Activated B cell treated with CpG ODN at 0.5 μM for 24 hours (primary cell): ENCODE results near the gene DCAKD. TPM values are rescaled to one million over a fixed set of nuclear protein-coding genes. Genes with fewer than 3 reads are reported as not detected.
A peak's percentile ranks its signal among the peaks of the same experiment; 100 is the strongest.

Experiments used
- ATAC-seq: fragments of 200-7000 bp; cut with Tn5 transposase; one replicate; pipeline ENCODE4 v1.10.0; 2021; ENCODE audit warnings: low read depth, mild to moderate bottlenecking, moderate library complexity
- CTCF ChIA-PET: fragments of 350-600 bp; sonication (Branson Sonifier 250); formaldehyde crosslinking; loops from one replicate; lab custom pipeline; 2021; ENCODE audit warnings: antibody characterized with exemption; lab: Charles Lee
- POLR2A ChIA-PET: fragments of 350-600 bp; sonication (Branson Sonifier 250); formaldehyde crosslinking; loops from one replicate; lab custom pipeline; 2021; ENCODE audit warnings: antibody characterized with exemption; lab: Charles Lee
- DNase-seq: peaks from one replicate; pipeline ENCODE4 v3.0.0; 2022
- H3K27ac Mint-ChIP-seq: one replicate; pipeline ENCODE4 v1.8.0; 2020; ENCODE audit warnings: mixed read lengths
- H3K27me3 Mint-ChIP-seq: one replicate; pipeline ENCODE4 v1.8.0; 2021; ENCODE audit warnings: mixed read lengths
- H3K36me3 Mint-ChIP-seq: one replicate; pipeline ENCODE4 v1.8.0; 2021; ENCODE audit warnings: low read depth, mixed read lengths
- H3K4me1 Mint-ChIP-seq: one replicate; pipeline ENCODE4 v1.8.0; 2021; ENCODE audit warnings: mixed read lengths
- H3K4me3 Mint-ChIP-seq: one replicate; pipeline ENCODE4 v1.8.0; 2020; ENCODE audit warnings: mild to moderate bottlenecking, mixed read lengths
- H3K9me3 Mint-ChIP-seq: one replicate; pipeline ENCODE4 v1.8.0; 2020; ENCODE audit warnings: mixed read lengths
- intact Hi-C: fragments of 100-400 bp; cut with micrococcal nuclease; formaldehyde crosslinking; loops from one replicate; pipeline ENCODE4 v1.15.1; 2024
- total RNA-seq: library from RNA; stranded (reverse); gene quantifications from 2 replicates; pipeline ENCODE4 v1.2.3, GENCODE V29; 2022
- TF ChIP-seq, protein P1 (sequence below): fragments of 200-600 bp; IDR thresholded peaks from one replicate; pipeline ENCODE4 v1.8.0; 2022; ENCODE audit warnings: antibody characterized with exemption, mild to moderate bottlenecking

DCAKD gene
- total RNA-seq, 1 donor from 2014 or later: 15.6 TPM

DNA sequence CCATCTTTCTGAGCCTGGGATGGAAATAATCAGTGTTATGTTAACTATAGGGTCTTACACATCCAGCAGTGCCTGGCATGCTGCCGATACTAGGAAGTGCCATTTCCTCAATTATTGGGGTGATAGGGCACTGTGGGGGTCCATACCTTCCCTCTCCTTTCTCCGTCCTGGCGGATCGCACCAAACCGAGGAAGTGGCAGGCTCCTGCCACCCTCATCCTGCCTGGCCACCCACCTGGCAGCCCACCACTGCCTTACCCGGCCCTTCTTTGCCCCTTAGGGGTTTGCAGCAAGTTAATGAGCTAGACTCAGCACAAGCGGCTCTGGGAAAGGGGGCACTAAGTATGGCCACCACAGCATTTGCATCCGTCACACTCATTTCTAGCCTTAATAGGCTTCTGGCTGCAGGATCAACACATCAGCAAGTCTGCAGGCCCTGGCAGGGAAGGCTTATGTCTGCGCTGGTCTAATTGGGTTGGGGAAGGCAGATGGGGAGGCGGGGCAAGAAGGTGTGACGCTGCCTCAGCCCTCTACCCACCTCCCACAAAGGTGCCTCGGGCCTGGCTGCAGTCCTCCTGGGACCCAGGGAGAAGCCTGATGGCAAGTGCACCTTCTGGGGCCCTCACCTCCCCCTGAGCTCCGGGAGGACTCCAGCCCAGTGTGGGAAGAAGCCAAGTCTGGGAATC is 28.6 kb downstream of the DCAKD start:
- ChIA-PET POLR2A (interaction anchor here (0.6 to 1.3 kb wide), 3 partner anchors 102 to 129 kb away, joined by 3 to 6 read pairs (median 4); no protein-coding TSS in a partner anchor), CTCF (interaction anchor here (0.6 to 4.0 kb wide), 10 partner anchors 15 to 246 kb away, joined by 3 to 30 read pairs (median 4); partner anchors contain the start of gene EFTUD2)
- peaks cover 32% of the 10 kb centered on the region for H3K27me3 Mint-ChIP-seq
- no peak overlapping the region for H3K27ac Mint-ChIP-seq
- peaks cover 32% of the 10 kb centered on the region for H3K4me1 Mint-ChIP-seq
- TF ChIP-seq, protein P1, sequence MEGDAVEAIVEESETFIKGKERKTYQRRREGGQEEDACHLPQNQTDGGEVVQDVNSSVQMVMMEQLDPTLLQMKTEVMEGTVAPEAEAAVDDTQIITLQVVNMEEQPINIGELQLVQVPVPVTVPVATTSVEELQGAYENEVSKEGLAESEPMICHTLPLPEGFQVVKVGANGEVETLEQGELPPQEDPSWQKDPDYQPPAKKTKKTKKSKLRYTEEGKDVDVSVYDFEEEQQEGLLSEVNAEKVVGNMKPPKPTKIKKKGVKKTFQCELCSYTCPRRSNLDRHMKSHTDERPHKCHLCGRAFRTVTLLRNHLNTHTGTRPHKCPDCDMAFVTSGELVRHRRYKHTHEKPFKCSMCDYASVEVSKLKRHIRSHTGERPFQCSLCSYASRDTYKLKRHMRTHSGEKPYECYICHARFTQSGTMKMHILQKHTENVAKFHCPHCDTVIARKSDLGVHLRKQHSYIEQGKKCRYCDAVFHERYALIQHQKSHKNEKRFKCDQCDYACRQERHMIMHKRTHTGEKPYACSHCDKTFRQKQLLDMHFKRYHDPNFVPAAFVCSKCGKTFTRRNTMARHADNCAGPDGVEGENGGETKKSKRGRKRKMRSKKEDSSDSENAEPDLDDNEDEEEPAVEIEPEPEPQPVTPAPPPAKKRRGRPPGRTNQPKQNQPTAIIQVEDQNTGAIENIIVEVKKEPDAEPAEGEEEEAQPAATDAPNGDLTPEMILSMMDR: no peak
- no peak overlapping the region for H3K4me3 Mint-ChIP-seq
- intact Hi-C loops: loop anchor here (1.0 to 5.0 kb wide), 3 partner anchors 55 to 243 kb away; partner anchors contain the start of gene C1QL1
- DNase-seq (no peak), ATAC-seq (peak; percentile 38)
- H3K36me3 Mint-ChIP-seq: peaks cover 8% of the 10 kb centered on the region
- H3K9me3 Mint-ChIP-seq: no peaks in the 10 kb centered on the region

DNA sequence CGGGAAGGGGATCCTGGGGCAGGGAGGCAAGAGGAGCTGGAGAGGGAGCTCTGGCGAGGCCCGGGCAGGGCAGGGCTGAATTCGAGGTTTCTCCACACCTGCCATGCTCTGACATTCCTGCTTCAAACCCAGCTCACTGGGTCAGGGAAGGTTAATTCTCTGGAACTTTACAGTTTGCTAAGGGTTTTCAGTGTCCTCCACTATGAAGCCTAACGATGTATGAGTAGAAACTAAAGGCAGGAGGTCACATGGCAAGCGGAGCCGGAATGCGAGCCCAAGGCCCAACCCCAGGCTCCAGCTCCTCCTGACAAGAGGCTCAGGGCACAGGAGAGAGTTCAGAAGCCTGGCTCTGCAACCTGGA is 29.2 kb downstream of the DCAKD start:
- no peak overlapping the region for H3K4me3 Mint-ChIP-seq
- POLR2A ChIA-PET: interaction anchor here (1.0 to 1.3 kb wide), 2 partner anchors 101 to 129 kb away, joined by 3 to 4 read pairs; no protein-coding TSS in a partner anchor

DNA sequence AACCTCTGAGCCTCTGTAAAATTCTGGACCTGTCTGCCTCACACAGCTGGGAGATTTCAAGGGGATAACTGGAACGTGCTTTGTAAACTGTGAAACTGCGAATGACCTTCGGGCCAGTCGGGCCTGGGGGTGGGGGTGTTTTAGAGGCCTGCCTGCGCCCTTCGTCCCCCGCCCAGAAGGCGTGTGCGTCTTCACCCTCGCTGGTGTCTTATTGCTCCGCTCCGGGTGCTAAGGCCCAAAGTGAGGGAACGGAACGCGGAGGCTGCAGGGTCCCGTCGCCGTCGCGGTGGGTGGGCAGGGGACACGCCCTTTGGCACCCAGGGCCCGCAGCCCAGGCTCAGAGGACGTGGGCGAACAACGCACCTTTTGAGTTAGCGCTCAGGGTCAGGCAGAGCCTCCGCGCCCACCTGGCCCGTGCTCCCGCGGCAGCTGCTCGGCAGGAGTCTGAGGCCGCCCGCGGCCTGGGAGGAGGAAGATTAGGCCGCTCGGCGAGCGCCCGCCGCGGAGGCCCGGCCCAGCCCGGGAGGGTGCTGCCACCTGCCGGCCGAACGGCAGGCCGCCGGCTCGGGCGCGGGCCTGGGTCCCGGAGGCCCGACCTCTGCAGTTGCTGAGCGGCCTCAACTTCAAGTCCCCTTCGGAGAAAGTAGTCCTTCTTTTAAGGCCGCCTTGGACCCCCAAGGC is 29.7 kb downstream of the DCAKD start:
- ATAC-seq: peak; percentile 86
- no peak overlapping the region for H3K27ac Mint-ChIP-seq

More for the DNA sequence above, 29.2 kb downstream of the DCAKD start:
- ATAC-seq: no peak
- peaks cover 32% of the 10 kb centered on the region for H3K4me1 Mint-ChIP-seq
- no peak for DNase-seq
- TF ChIP-seq, protein P1: no peak
- H3K27ac Mint-ChIP-seq: no peak overlapping the region
- H3K36me3 Mint-ChIP-seq: peaks cover 8% of the 10 kb centered on the region
- H3K9me3 Mint-ChIP-seq: no peaks in the 10 kb centered on the region
- H3K27me3 Mint-ChIP-seq: peaks cover 35% of the 10 kb centered on the region
- intact Hi-C loops: loop anchor here (1.0 to 5.0 kb wide), 3 partner anchors 55 to 243 kb away; partner anchors contain the start of gene C1QL1
- CTCF ChIA-PET: interaction anchor here (0.6 to 4.0 kb wide), 10 partner anchors 15 to 245 kb away, joined by 3 to 30 read pairs (median 4); partner anchors contain the start of gene EFTUD2

DNA sequence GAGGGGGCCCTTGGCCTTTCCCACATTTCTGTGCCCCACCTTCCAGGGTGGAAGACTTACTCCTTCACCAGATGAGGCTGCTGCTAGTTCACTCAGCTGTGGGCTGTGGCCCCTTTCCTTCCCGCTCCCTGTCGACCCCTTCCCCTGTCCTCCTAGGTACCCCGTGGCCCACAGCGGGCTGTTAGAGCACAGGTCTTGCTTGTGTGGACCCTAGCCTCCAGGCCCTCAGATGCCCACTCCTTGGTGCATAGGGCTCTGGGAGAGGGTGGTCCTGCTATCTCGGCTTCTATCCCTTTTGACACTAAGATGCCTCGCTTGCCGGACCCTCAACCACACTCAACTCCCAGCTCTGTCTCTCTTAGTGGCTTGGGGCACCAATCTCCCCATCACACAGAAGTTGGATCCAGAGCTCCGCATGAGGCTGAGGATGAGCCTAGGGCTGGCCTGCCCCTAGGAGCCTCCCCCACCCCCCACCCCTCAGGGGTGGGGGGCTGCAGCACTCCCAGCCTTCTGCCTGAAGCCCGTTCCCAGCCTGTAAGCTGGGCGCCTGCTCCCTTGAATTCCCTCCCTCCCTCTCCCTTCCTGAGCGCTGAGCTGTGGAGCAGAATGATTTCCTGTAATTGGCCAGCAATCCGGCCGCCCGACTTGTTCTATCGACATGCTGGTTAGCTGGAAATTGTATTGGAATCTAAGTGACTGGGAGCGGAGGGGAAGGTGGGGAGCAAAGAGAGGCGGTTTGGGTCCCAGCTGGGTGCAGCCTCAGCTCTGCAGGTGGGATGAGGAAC is 30.9 kb downstream of the DCAKD start:
- H3K4me1 Mint-ChIP-seq: peaks cover 32% of the 10 kb centered on the region
- intact Hi-C loops: loop anchor here (5.0 kb wide), 1 partner anchor 53 kb away; the partner anchor contains the start of gene C1QL1
- ChIA-PET POLR2A (interaction anchor here (0.6 to 1.2 kb wide), 3 partner anchors 30 to 70 kb away, joined by 3 to 4 read pairs (median 3); partner anchors contain the start of gene NMT1), CTCF (interaction anchor here (1.2 to 4.0 kb wide), 5 partner anchors 18 to 245 kb away, joined by 3 to 30 read pairs (median 6); no protein-coding TSS in a partner anchor)
- no peak for DNase-seq
- H3K36me3 Mint-ChIP-seq: peaks cover 5% of the 10 kb centered on the region
- no peak overlapping the region for H3K27ac Mint-ChIP-seq
- no peak for ATAC-seq
- no peak overlapping the region for H3K4me3 Mint-ChIP-seq
- peaks cover 42% of the 10 kb centered on the region for H3K27me3 Mint-ChIP-seq
- H3K9me3 Mint-ChIP-seq: no peaks in the 10 kb centered on the region
- TF ChIP-seq, protein P1: no peak

More for the DNA sequence above, 29.7 kb downstream of the DCAKD start:
- peak; percentile 65 for DNase-seq
- H3K4me3 Mint-ChIP-seq: peak overlapping the region; percentile 39
- intact Hi-C loops: loop anchor here (1.0 to 5.0 kb wide), 3 partner anchors 54 to 242 kb away; partner anchors contain the start of gene C1QL1
- TF ChIP-seq, protein P1: no peak
- peaks cover 32% of the 10 kb centered on the region for H3K4me1 Mint-ChIP-seq
- H3K9me3 Mint-ChIP-seq: no peaks in the 10 kb centered on the region
- peaks cover 8% of the 10 kb centered on the region for H3K36me3 Mint-ChIP-seq
- ChIA-PET POLR2A (interaction anchor here (1.0 to 1.3 kb wide), 2 partner anchors 101 to 130 kb away, joined by 3 to 4 read pairs; no protein-coding TSS in a partner anchor), CTCF (interaction anchor here (0.6 to 4.0 kb wide), 13 partner anchors 16 to 247 kb away, joined by 3 to 30 read pairs (median 4); partner anchors contain the start of gene EFTUD2)
- peaks cover 37% of the 10 kb centered on the region for H3K27me3 Mint-ChIP-seq
